H9 (cell line): ENCODE results near the gene EDN1. TPM values are rescaled to one million over a fixed set of nuclear protein-coding genes. Genes with fewer than 3 reads are reported as not detected.

Source experiments
- DNase-seq: peaks from one replicate; pipeline ENCODE4 v3.0.0-alpha.2; 2017
- H2AFZ ChIP-seq: one replicate; pipeline ENCODE4 v1.6.1; 2013; ENCODE audit warnings: mild to moderate bottlenecking, low read length, control low read depth, moderate library complexity
- H2AK5ac ChIP-seq: 2 replicates; pipeline ENCODE4 v1.6.1; 2013; ENCODE audit warnings: low read length, control low read depth, mixed read lengths; ENCODE audit not compliant: insufficient read length
- H2BK120ac ChIP-seq: one replicate; pipeline ENCODE4 v1.6.1; 2013; ENCODE audit warnings: low read depth, mild to moderate bottlenecking, low read length, control low read depth, inconsistent platforms; ENCODE audit not compliant: poor library complexity, severe bottlenecking
- H2BK12ac ChIP-seq: 2 replicates; pipeline ENCODE4 v1.6.1; 2013; ENCODE audit warnings: low read length, control low read depth, mixed read lengths, low read depth; ENCODE audit not compliant: insufficient read length
- H2BK15ac ChIP-seq: 2 replicates; pipeline ENCODE4 v1.6.1; 2013; ENCODE audit warnings: low read depth, low read length, control low read depth
- H2BK20ac ChIP-seq: one replicate; pipeline ENCODE4 v1.6.1; 2013; ENCODE audit warnings: low read depth, mild to moderate bottlenecking, low read length, control low read depth, inconsistent platforms; ENCODE audit not compliant: poor library complexity, severe bottlenecking
- H2BK5ac ChIP-seq: 2 replicates; pipeline ENCODE4 v1.6.1; 2013; ENCODE audit warnings: low read length, control low read depth, mixed read lengths; ENCODE audit not compliant: insufficient read length
- H3K14ac ChIP-seq: 2 replicates; pipeline ENCODE4 v1.6.1; 2013; ENCODE audit warnings: low read length, control low read depth; ENCODE audit not compliant: insufficient read depth
- H3K18ac ChIP-seq: 2 replicates; pipeline ENCODE4 v1.6.1; 2013; ENCODE audit warnings: low read depth, mild to moderate bottlenecking, mixed read lengths, low read length, control low read depth; ENCODE audit not compliant: insufficient read length
- H3K23ac ChIP-seq: 2 replicates; pipeline ENCODE4 v1.6.1; 2013; ENCODE audit warnings: low read length, control low read depth, mixed read lengths, low read depth; ENCODE audit not compliant: insufficient read length
- H3K23me2 ChIP-seq: 2 replicates; pipeline ENCODE4 v1.6.1; 2013; ENCODE audit warnings: low read depth, mild to moderate bottlenecking, mixed read lengths, low read length, control low read depth; ENCODE audit not compliant: insufficient read length, poor library complexity, severe bottlenecking
- H3K27ac ChIP-seq: 2 replicates; pipeline ENCODE4 v1.5.1; 2013; ENCODE audit warnings: low read length, control low read depth, mixed read lengths, low read depth; ENCODE audit not compliant: insufficient read length
- H3K27me3 ChIP-seq: 2 replicates; pipeline ENCODE4 v1.6.1; 2013; ENCODE audit warnings: low read length, control low read depth, inconsistent platforms; ENCODE audit not compliant: insufficient read depth
- H3K4ac ChIP-seq: 2 replicates; pipeline ENCODE4 v1.6.1; 2013; ENCODE audit warnings: low read depth, mild to moderate bottlenecking, control low read depth, inconsistent platforms, low read length, moderate library complexity
- H3K4me1 ChIP-seq: 2 replicates; pipeline ENCODE4 v1.6.1; 2013; ENCODE audit warnings: low read length, control low read depth, inconsistent platforms; ENCODE audit not compliant: insufficient read depth
- H3K4me2 ChIP-seq: 2 replicates; pipeline ENCODE4 v1.6.1; 2013; ENCODE audit warnings: low read length, control low read depth, mixed read lengths; ENCODE audit not compliant: insufficient read length, insufficient read depth
- H3K56ac ChIP-seq: 2 replicates; pipeline ENCODE4 v1.6.1; 2013; ENCODE audit warnings: low read depth, mild to moderate bottlenecking, mixed read lengths, low read length, control low read depth; ENCODE audit not compliant: insufficient read length
- H3K79me1 ChIP-seq: 2 replicates; pipeline ENCODE4 v1.6.1; 2013; ENCODE audit warnings: low read depth, mild to moderate bottlenecking, moderate library complexity, low read length, control low read depth, inconsistent platforms; ENCODE audit not compliant: insufficient read depth, poor library complexity, severe bottlenecking
- H3K79me2 ChIP-seq: 2 replicates; pipeline ENCODE4 v1.6.1; 2013; ENCODE audit warnings: low read length, control low read depth, inconsistent platforms; ENCODE audit not compliant: insufficient read depth
- H3K9ac ChIP-seq: 2 replicates; pipeline ENCODE4 v1.6.1; 2013; ENCODE audit warnings: low read length, control low read depth, mixed read lengths; ENCODE audit not compliant: insufficient read length; ENCODE audit errors: extremely low read depth
- H3K9me3 ChIP-seq: one replicate; pipeline ENCODE4 v1.6.1; 2013; ENCODE audit warnings: low read depth, low read length, inconsistent platforms; ENCODE audit not compliant: control insufficient read depth
- H3T11ph ChIP-seq: one replicate; pipeline ENCODE4 v1.6.1; 2013; ENCODE audit warnings: mild to moderate bottlenecking, low read length, control low read depth, inconsistent platforms
- H4K20me1 ChIP-seq: one replicate; pipeline ENCODE4 v1.6.1; 2013; ENCODE audit not compliant: control insufficient read depth, insufficient read length, insufficient read depth
- H4K5ac ChIP-seq: 2 replicates; pipeline ENCODE4 v1.6.1; 2013; ENCODE audit warnings: low read depth, mild to moderate bottlenecking, mixed read lengths, low read length, control low read depth; ENCODE audit not compliant: insufficient read length
- H4K8ac ChIP-seq: replicated peaks from 2 replicates; pipeline ENCODE4 v1.6.1; 2013; ENCODE audit warnings: low read length, control low read depth, mixed read lengths, low read depth; ENCODE audit not compliant: insufficient read length
- H4K91ac ChIP-seq: 2 replicates; pipeline ENCODE4 v1.6.1; 2013; ENCODE audit warnings: low read depth, mild to moderate bottlenecking, moderate library complexity, mixed read lengths, low read length, control low read depth; ENCODE audit not compliant: insufficient read length
- H3K27ac Mint-ChIP-seq, 3 experiments: 2 replicates in 2 of 3; 3 replicates in 1 of 3; pipeline ENCODE4 v1.8.0; 2020 to 2021; ENCODE audit warnings: mixed read lengths in 3 of 3, mild to moderate bottlenecking in 1 of 3, moderate library complexity in 1 of 3
- H3K27me3 Mint-ChIP-seq: 2 replicates; pipeline ENCODE4 v1.8.0; 2021; ENCODE audit warnings: low read depth, mild to moderate bottlenecking, moderate library complexity, mixed read lengths
- H3K36me3 Mint-ChIP-seq, 3 experiments: 2 replicates in 2 of 3; 3 replicates in 1 of 3; pipeline ENCODE4 v1.8.0; 2020 to 2021; ENCODE audit warnings: low read depth in 3 of 3, mixed read lengths in 3 of 3; ENCODE audit not compliant: insufficient read depth in 1 of 3
- H3K4me1 Mint-ChIP-seq, 2 experiments: 2 replicates each; pipeline ENCODE4 v1.8.0; 2020; ENCODE audit warnings: mixed read lengths in 2 of 2
- H3K4me3 Mint-ChIP-seq, 2 experiments: 2 replicates in 1 of 2; 3 replicates in 1 of 2; pipeline ENCODE4 v1.8.0; 2020 to 2021; ENCODE audit warnings: mild to moderate bottlenecking in 2 of 2, mixed read lengths in 2 of 2, moderate library complexity in 1 of 2
- H3K9me3 Mint-ChIP-seq, 2 experiments: 2 replicates in 1 of 2; 3 replicates in 1 of 2; pipeline ENCODE4 v1.8.0; 2020; ENCODE audit warnings: mild to moderate bottlenecking in 2 of 2, mixed read lengths in 2 of 2, moderate library complexity in 1 of 2
- CTCF ChIP-seq: fragments of 200-600 bp; sonication (generic); conservative IDR thresholded peaks from 3 replicates; pipeline ENCODE4 v1.8.0; 2021; ENCODE audit warnings: antibody characterized with exemption, mild to moderate bottlenecking
- WGBS: extraction: QIAGEN DNeasy Blood & Tissue Kit; methylation state at CpG from one replicate; pipeline ENCODE4 v1.1.7; 2013; ENCODE audit warnings: missing lambda C conversion rate, low lambda C conversion rate, mixed read lengths; ENCODE audit not compliant: insufficient read length; ENCODE audit errors: extremely low coverage; 5-methylcytosine and 5-hydroxymethylcytosine counted together
- total RNA-seq: library from RNA; stranded (reverse); gene quantifications from 2 replicates; pipeline ENCODE4 v1.2.1, GENCODE V29; 2021

The EDN1 gene
- total RNA-seq, 1 experiment from 2014 or later = 2.1 TPM

GRCh38 chr6:12304487-12304886 lies 14.3 kb downstream of the EDN1 start:
- Histone ChIP-seq H3K4me1 (no peaks in the 10 kb centered on the region), H3K27me3 (no peaks in the 10 kb centered on the region), H2BK120ac (no peak overlapping the region), H3K14ac (no peak overlapping the region), H3K27ac (no peak overlapping the region), H4K91ac (no peak overlapping the region), H3K23me2 (no peaks in the 10 kb centered on the region), H3K9ac (no peak overlapping the region), H3T11ph (no peak overlapping the region), H2BK5ac (no peak overlapping the region), H2BK15ac (no peak overlapping the region), H4K5ac (no peak overlapping the region), H3K9me3 (no peaks in the 10 kb centered on the region), H2AFZ (no peak overlapping the region), H3K18ac (no peak overlapping the region), H2BK20ac (no peak overlapping the region), H3K56ac (no peak overlapping the region), H2AK5ac (no peak overlapping the region), H3K79me2 (no peaks in the 10 kb centered on the region), H3K4me2 (no peak overlapping the region), H3K79me1 (no peaks in the 10 kb centered on the region), H3K23ac (no peak overlapping the region), H3K4ac (no peak overlapping the region), H2BK12ac (no peak overlapping the region), H4K8ac (no peak overlapping the region), H4K20me1 (no peaks in the 10 kb centered on the region)
- Mint-ChIP-seq H3K27ac (no peak overlapping the region; a peak in 1 of 7 replicates), H3K27me3 (no peaks in the 10 kb centered on the region), H3K4me1 (no peaks in the 10 kb centered on the region), H3K9me3 (no peaks in the 10 kb centered on the region; a peak in 1 of 5 replicates), H3K4me3 (no peak overlapping the region), H3K36me3 (no peaks in the 10 kb centered on the region; a peak in 1 of 7 replicates)
- no peak for DNase-seq
- WGBS = no CpG with 5 or more reads among the region's 2 CpGs
- no peak for TF ChIP-seq CTCF
